GM12878 (cell line): ENCODE data around the gene WDR72. TPM values are rescaled to one million over a fixed set of nuclear protein-coding genes. Genes with fewer than 3 reads are reported as not detected.

Experiments
- ATAC-seq: fragments of 200-7000 bp; cut with Tn5 transposase; 3 replicates; pipeline ENCODE4 v1.9.1; 2020; ENCODE audit warnings: mild to moderate bottlenecking, moderate library complexity
- BruUV-seq: library from RNA; stranded (reverse); fragments of 400-500 nt; replicated peaks from 2 replicates; lab custom pipeline; 2021; lab: Mats Ljungman, UMichigan
- CTCF ChIA-PET: fragments of 300-600 bp; sonication (Branson Sonifier 250); formaldehyde crosslinking; extraction: SDS; loops from one replicate; lab custom pipeline; 2021; ENCODE audit warnings: inconsistent platforms; lab: Yijun Ruan, JAX
- POLR2A ChIA-PET: fragments of 350-600 bp; formaldehyde crosslinking; extraction: SDS; loops from one replicate; lab custom pipeline; 2021; ENCODE audit warnings: inconsistent platforms; lab: Charles Lee
- RAD21 ChIA-PET: fragments of 300-600 bp; sonication (Branson Sonifier 250); formaldehyde crosslinking; loops from one replicate; lab custom pipeline; 2023; ENCODE audit warnings: antibody characterized with exemption; ENCODE audit not compliant: unreplicated experiment; lab: Charles Lee
- SMC1A ChIA-PET: fragments of 300-600 bp; sonication (Branson Sonifier 250); formaldehyde crosslinking; loops from one replicate; lab custom pipeline; 2023; ENCODE audit not compliant: unreplicated experiment, uncharacterized antibody; lab: Charles Lee
- DNase-seq: peaks from one replicate; pipeline ENCODE4 v3.0.0-alpha.2; 2011; ENCODE audit warnings: low read depth, low spot score
- FAIRE-seq: peaks from 3 replicates; lab custom pipeline; 2011; peaks lifted over from hg19 to GRCh38; lab: Jason Lieb, UNC
- H2AFZ ChIP-seq: 2 replicates; pipeline ENCODE4 v1.6.0; 2011; ENCODE audit warnings: low read depth, low read length, control low read depth; ENCODE audit not compliant: control insufficient read depth
- H3K27ac ChIP-seq: 2 replicates; pipeline ENCODE4 v1.5.1; 2011; ENCODE audit warnings: control low read depth; ENCODE audit not compliant: control insufficient read depth, insufficient read depth
- H3K27me3 ChIP-seq, 2 experiments: replicated peaks in 1 of 2; 2 replicates each; pipeline versions ENCODE4 v1.6.0 to v1.6.1; 2011; ENCODE audit warnings: low read length in 1 of 2; ENCODE audit not compliant: control insufficient read depth in 2 of 2, insufficient read depth in 2 of 2
- H3K36me3 ChIP-seq, 2 experiments: 2 replicates each; pipeline ENCODE4 v1.5.1; 2011; ENCODE audit warnings: low read length in 1 of 2; ENCODE audit not compliant: control insufficient read depth in 2 of 2, insufficient read depth in 2 of 2
- H3K4me1 ChIP-seq: 2 replicates; pipeline ENCODE4 v1.6.1; 2011; ENCODE audit warnings: mild to moderate bottlenecking, low read length, moderate library complexity, mixed read lengths; ENCODE audit not compliant: control insufficient read depth, insufficient read depth
- H3K4me2 ChIP-seq: 2 replicates; pipeline ENCODE4 v1.6.0; 2011; ENCODE audit warnings: control low read depth; ENCODE audit not compliant: control insufficient read depth, insufficient read depth
- H3K4me3 ChIP-seq: fragments of 200-600 bp; sonication (generic); 2 replicates; pipeline ENCODE4 v1.5.1; 2016
- H3K79me2 ChIP-seq: 2 replicates; pipeline ENCODE4 v1.6.0; 2011; ENCODE audit warnings: low read length; ENCODE audit not compliant: control insufficient read depth, insufficient read depth
- H3K9ac ChIP-seq: 2 replicates; pipeline ENCODE4 v1.8.0; 2011; ENCODE audit warnings: low read length, control low read depth, mixed read lengths; ENCODE audit not compliant: control insufficient read depth, insufficient read depth
- H3K9me3 ChIP-seq: replicated peaks from 3 replicates; pipeline ENCODE4 v1.5.1; 2011; ENCODE audit warnings: mild to moderate bottlenecking, low read length; ENCODE audit not compliant: control insufficient read depth, insufficient read depth
- H4K20me1 ChIP-seq: 2 replicates; pipeline ENCODE4 v1.6.0; 2011; ENCODE audit not compliant: control insufficient read depth, insufficient read depth
- BHLHE40 ChIP-seq, 2 experiments: fragments of 450-650 bp in 1 of 2; IDR thresholded peaks; 2 replicates each; pipeline ENCODE4 v1.6.1; 2011 to 2017; ENCODE audit warnings: low read depth in 2 of 2, borderline replicate concordance in 1 of 2, improper control_type of control experiment in 1 of 2, low read length in 1 of 2, mild to moderate bottlenecking in 1 of 2
- HDAC6 ChIP-seq: fragments of 200-600 bp; sonication (generic); IDR thresholded peaks from one replicate; pipeline ENCODE4 v1.8.0; 2017; ENCODE audit warnings: antibody characterized with exemption; ENCODE audit not compliant: unreplicated experiment
- KAT2A ChIP-seq: conservative IDR thresholded peaks from 2 replicates; pipeline ENCODE4 v1.6.1; 2011; ENCODE audit warnings: low read depth, low read length; ENCODE audit not compliant: control insufficient read depth
- LARP7 ChIP-seq: fragments of 450-650 bp; IDR thresholded peaks from 2 replicates; pipeline ENCODE4 v1.6.1; 2017; ENCODE audit warnings: mild to moderate bottlenecking
- MEF2A ChIP-seq: IDR thresholded peaks from 2 replicates; pipeline ENCODE4 v1.6.1; 2011; ENCODE audit warnings: low read depth, mild to moderate bottlenecking, low read length, moderate library complexity; ENCODE audit not compliant: insufficient read depth
- MYB ChIP-seq: fragments of 150-350 bp; IDR thresholded peaks from 2 replicates; pipeline ENCODE4 v1.6.1; 2014; ENCODE audit warnings: mild to moderate bottlenecking, low read depth, low read length, borderline replicate concordance
- POLR2A ChIP-seq: IDR thresholded peaks from 2 replicates; pipeline ENCODE4 v1.6.1; 2011; ENCODE audit warnings: low read depth, mild to moderate bottlenecking, low read length
- SIX5 ChIP-seq: IDR thresholded peaks from 2 replicates; pipeline ENCODE4 v1.6.1; 2011; ENCODE audit warnings: mild to moderate bottlenecking, low read depth, low read length, moderate library complexity; ENCODE audit not compliant: severe bottlenecking
- SRF ChIP-seq, 2 experiments: IDR thresholded peaks; 2 replicates each; pipeline ENCODE4 v1.6.1; 2011; ENCODE audit warnings: low read depth in 2 of 2, low read length in 2 of 2, mild to moderate bottlenecking in 1 of 2, moderate library complexity in 1 of 2
- STAT3 ChIP-seq: IDR thresholded peaks from 2 replicates; pipeline ENCODE4 v1.6.1; 2011; ENCODE audit warnings: low read depth, low read length, improper control_type of control experiment
- WGBS: methylation state at CpG from one replicate; pipeline ENCODE4 v1.1.6; 2016; ENCODE audit warnings: low lambda C conversion rate; ENCODE audit not compliant: insufficient replicate concordance, insufficient coverage; ENCODE audit errors: missing lambda C conversion rate; 5-methylcytosine and 5-hydroxymethylcytosine counted together
- in situ Hi-C: fragments of 300-500 bp; cut with MboI; formaldehyde crosslinking; loops from 9 replicates; pipeline ENCODE4 v1.14.3; 2018; ENCODE audit warnings: mixed read lengths
- intact Hi-C: fragments of 100-400 bp; cut with micrococcal nuclease; formaldehyde crosslinking; loops from one replicate; pipeline ENCODE4 v1.14.2; 2022; ENCODE audit not compliant: unreplicated experiment
- polyA plus RNA-seq, 11 experiments: library from polyadenylated mRNA; depleted of rRNA in 4 of 11; unstranded in 6 of 11; stranded (reverse) in 5 of 11; fragments of >200 nt; fragmentation: Nextera tagmentation in 4 of 11; fragmentation: Illumina TruSeq in 1 of 11; extraction: Ambion mirVana in 4 of 11; extraction: Trizol in 1 of 11; gene quantifications; 1 replicate in 1 of 11; 2 replicates in 10 of 11; pipeline versions ENCODE4 v1.2.1 to v1.2.3, GENCODE V29; 2011 to 2016; ENCODE audit warnings: inconsistent platforms in 2 of 11, missing spikeins in 2 of 11, low read depth in 1 of 11
- total RNA-seq, 4 experiments: library from RNA; depleted of rRNA in 3 of 4; stranded (reverse); fragments of >200 nt in 3 of 4; fragmentation: Illumina TruSeq in 1 of 4; extraction: Trizol in 1 of 4; gene quantifications; 2 replicates each; pipeline versions ENCODE4 v1.2.1 to v1.2.3, GENCODE V29; 2013 to 2021
- TF ChIP-seq, protein P1 (sequence below): fragments of 450-650 bp; formaldehyde crosslinking; IDR thresholded peaks from 2 replicates; pipeline ENCODE4 v1.4.0; 2022; ENCODE audit warnings: mild to moderate bottlenecking, moderate library complexity
- TF ChIP-seq, protein P2 (sequence below): fragments of 450-650 bp; conservative IDR thresholded peaks from 2 replicates; pipeline ENCODE4 v1.6.1; 2017; ENCODE audit warnings: mild to moderate bottlenecking, moderate library complexity
- TF ChIP-seq, protein P3 (sequence below): IDR thresholded peaks from 2 replicates; pipeline ENCODE4 v1.6.1; 2011; ENCODE audit warnings: mild to moderate bottlenecking, low read depth, low read length, moderate library complexity; ENCODE audit not compliant: insufficient replicate concordance
- TF ChIP-seq, protein P4 (sequence below): IDR thresholded peaks from 2 replicates; pipeline ENCODE4 v1.6.1; 2011; ENCODE audit warnings: low read depth, low read length, improper control_type of control experiment, borderline replicate concordance
- TF ChIP-seq, protein P5 (sequence below): IDR thresholded peaks from 2 replicates; pipeline ENCODE4 v1.6.1; 2012; ENCODE audit warnings: low read length, inconsistent platforms

Gene WDR72
- total and polyA plus RNA-seq, 10 of the 15 experiments (the other 5 are each of a cell fraction or from before 2014, with no cell fraction given), result 0.03 TPM; not detected in 9

DNA sequence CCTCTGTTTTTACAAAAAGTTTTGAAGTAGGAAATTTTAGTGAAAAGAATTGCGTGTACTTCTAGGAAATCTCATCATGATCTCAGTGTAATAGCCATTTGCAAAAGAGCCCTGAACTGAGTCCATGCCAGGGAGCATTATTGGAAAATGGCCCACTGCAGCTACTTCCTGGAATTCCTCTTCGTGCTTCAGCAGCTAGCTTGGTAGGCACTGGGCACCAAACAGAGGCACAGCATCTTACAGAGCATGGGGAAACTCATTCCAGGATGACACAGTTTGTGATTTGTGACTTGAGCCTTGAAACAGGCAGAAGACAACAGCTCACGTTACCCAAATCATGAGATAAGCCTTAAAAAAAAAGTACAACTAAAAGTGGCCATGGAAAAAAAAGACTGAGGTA is 179.1 kb downstream of the WDR72 start (continued):
- TF ChIP-seq LARP7 (no peak), BHLHE40 (IDR thresholded peaks at IDR 0.05; ENCODE audit: borderline replicate concordance in 1 of 2, low read depth in 2 of 2, low read length in 1 of 2) (no peak), STAT3 (no peak)

DNA sequence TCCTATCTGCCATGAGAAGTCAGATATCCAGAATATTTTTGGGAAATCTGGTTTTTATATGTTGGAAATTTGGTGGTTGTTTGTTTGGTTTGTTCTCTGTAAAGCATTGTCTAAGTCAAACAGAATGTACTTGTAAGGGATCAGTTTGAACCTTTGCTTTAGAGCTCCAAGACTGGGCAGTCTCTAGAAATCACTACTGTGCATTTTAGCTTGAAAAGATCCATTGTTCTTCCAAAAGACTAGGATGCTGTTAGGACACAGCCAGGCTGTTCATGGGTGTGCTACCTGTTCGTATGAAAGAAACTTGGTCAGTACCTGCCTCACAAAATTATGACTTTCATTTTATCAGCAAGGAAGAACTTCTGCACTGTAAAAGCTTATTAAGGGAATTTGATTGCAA is 182.6 kb downstream of the WDR72 start:
- ChIA-PET CTCF (no interaction called here), POLR2A (no interaction called here), RAD21 (no interaction called here), SMC1A (no interaction called here)
- in situ Hi-C loops (no loop called here), intact Hi-C loops (no loop called here)
- FAIRE-seq, result no peak
- WGBS, result 0% methylated on average over 1 of the region's 1 CpG
- H3K9me3 ChIP-seq, result no peaks in the 10 kb centered on the region
- H3K27me3 ChIP-seq, result no peaks in the 10 kb centered on the region; a peak in 1 of 4 replicates
- H3K4me3 ChIP-seq, result no peak overlapping the region
- H3K79me2 ChIP-seq, result no peaks in the 10 kb centered on the region
- no peak for ATAC-seq
- H3K4me2 ChIP-seq, result no peak overlapping the region
- no peaks in the 10 kb centered on the region for H4K20me1 ChIP-seq
- H3K36me3 ChIP-seq, result no peaks in the 10 kb centered on the region
- DNase-seq, result no peak
- H3K4me1 ChIP-seq, result no peaks in the 10 kb centered on the region
- BruUV-seq, result no TSS peak
- no peak overlapping the region for H3K9ac ChIP-seq
- H3K27ac ChIP-seq, result no peak overlapping the region
- H2AFZ ChIP-seq, result no peak overlapping the region
- TF ChIP-seq HDAC6 (no peak), MYB (no peak), KAT2A (no peak), POLR2A (no peak), MEF2A (no peak), SRF (IDR thresholded peaks at IDR 0.05; ENCODE audit: low read depth in 2 of 2, low read length in 2 of 2) (no peak), SIX5 (no peak)
- TF ChIP-seq, protein P1, sequence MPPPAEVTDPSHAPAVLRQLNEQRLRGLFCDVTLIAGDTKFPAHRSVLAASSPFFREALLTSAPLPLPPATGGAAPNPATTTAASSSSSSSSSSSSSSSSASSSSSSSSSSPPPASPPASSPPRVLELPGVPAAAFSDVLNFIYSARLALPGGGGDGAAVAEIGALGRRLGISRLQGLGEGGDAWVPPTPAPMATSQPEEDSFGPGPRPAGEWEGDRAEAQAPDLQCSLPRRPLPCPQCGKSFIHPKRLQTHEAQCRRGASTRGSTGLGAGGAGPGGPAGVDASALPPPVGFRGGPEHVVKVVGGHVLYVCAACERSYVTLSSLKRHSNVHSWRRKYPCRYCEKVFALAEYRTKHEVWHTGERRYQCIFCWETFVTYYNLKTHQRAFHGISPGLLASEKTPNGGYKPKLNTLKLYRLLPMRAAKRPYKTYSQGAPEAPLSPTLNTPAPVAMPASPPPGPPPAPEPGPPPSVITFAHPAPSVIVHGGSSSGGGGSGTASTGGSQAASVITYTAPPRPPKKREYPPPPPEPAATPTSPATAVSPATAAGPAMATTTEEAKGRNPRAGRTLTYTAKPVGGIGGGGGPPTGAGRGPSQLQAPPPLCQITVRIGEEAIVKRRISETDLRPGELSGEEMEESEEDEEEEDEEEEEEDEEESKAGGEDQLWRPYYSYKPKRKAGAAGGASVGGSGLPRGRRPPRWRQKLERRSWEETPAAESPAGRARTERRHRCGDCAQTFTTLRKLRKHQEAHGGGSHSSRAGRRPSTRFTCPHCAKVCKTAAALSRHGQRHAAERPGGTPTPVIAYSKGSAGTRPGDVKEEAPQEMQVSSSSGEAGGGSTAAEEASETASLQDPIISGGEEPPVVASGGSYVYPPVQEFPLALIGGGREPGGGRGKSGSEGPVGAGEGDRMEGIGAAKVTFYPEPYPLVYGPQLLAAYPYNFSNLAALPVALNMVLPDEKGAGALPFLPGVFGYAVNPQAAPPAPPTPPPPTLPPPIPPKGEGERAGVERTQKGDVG, result no peak
- TF ChIP-seq, protein P2, sequence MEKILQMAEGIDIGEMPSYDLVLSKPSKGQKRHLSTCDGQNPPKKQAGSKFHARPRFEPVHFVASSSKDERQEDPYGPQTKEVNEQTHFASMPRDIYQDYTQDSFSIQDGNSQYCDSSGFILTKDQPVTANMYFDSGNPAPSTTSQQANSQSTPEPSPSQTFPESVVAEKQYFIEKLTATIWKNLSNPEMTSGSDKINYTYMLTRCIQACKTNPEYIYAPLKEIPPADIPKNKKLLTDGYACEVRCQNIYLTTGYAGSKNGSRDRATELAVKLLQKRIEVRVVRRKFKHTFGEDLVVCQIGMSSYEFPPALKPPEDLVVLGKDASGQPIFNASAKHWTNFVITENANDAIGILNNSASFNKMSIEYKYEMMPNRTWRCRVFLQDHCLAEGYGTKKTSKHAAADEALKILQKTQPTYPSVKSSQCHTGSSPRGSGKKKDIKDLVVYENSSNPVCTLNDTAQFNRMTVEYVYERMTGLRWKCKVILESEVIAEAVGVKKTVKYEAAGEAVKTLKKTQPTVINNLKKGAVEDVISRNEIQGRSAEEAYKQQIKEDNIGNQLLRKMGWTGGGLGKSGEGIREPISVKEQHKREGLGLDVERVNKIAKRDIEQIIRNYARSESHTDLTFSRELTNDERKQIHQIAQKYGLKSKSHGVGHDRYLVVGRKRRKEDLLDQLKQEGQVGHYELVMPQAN, result no peak
- TF ChIP-seq, protein P3, sequence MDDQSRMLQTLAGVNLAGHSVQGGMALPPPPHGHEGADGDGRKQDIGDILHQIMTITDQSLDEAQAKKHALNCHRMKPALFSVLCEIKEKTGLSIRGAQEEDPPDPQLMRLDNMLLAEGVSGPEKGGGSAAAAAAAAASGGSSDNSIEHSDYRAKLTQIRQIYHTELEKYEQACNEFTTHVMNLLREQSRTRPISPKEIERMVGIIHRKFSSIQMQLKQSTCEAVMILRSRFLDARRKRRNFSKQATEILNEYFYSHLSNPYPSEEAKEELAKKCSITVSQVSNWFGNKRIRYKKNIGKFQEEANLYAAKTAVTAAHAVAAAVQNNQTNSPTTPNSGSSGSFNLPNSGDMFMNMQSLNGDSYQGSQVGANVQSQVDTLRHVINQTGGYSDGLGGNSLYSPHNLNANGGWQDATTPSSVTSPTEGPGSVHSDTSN, result no peak
- TF ChIP-seq, protein P4, sequence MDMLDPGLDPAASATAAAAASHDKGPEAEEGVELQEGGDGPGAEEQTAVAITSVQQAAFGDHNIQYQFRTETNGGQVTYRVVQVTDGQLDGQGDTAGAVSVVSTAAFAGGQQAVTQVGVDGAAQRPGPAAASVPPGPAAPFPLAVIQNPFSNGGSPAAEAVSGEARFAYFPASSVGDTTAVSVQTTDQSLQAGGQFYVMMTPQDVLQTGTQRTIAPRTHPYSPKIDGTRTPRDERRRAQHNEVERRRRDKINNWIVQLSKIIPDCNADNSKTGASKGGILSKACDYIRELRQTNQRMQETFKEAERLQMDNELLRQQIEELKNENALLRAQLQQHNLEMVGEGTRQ, result no peak
- TF ChIP-seq, protein P5, sequence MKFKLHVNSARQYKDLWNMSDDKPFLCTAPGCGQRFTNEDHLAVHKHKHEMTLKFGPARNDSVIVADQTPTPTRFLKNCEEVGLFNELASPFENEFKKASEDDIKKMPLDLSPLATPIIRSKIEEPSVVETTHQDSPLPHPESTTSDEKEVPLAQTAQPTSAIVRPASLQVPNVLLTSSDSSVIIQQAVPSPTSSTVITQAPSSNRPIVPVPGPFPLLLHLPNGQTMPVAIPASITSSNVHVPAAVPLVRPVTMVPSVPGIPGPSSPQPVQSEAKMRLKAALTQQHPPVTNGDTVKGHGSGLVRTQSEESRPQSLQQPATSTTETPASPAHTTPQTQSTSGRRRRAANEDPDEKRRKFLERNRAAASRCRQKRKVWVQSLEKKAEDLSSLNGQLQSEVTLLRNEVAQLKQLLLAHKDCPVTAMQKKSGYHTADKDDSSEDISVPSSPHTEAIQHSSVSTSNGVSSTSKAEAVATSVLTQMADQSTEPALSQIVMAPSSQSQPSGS, result no peak
